ENCODE measurements around the gene GOLGA1.

Gene GOLGA1

GRCh38 chr9:124831642-124832364, 109.1 kb downstream of the GOLGA1 start:
- no peak for DNase-seq

DNA sequence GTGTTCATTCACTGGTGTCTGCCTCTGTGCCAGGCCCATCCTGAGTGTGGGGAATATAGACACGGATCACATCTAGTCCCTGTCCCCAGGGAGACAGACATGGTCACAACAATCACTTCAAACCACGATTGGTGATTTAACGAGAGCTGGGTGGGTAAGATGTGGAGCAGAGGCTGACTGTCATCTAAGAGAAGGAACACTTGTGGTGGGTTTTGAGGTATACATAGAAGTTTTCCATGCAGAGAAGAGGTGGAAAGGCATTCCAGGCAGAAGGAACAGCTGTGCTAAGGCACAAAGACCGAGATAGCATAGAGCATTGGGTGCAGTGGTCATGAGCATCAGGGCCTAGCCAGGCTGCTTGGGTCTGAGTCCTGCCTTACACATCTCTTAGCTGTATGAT, 110.3 kb downstream of the GOLGA1 start:
- DNase-seq, result no peak

DNA sequence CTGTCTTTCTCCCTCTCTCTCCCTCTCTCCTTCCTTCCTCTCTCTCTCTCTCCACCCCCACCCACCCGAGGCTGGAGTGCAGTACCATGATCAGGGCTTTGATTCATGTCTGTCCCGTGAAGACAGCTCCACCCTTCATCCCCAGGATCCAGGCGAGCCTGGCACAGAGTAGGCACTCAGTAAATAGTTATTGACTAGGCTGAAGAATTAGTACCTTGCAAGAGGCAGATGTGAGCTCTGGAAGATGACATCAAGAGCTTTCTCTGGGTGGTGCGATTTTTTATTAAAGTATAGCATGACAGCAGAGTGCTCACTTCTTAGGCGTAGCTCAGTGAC, 111.6 kb downstream of the GOLGA1 start:
- no peak for DNase-seq

GRCh38 chr9:124828489-124829333, 112.2 kb downstream of the GOLGA1 start:
- no peak for DNase-seq
